IPS DF 4.7 (cell line): ENCODE measurements around the gene AAGAB.
A peak's percentile ranks its signal among the peaks of the same experiment; 100 is the strongest.
"Not testable (repeated sequence)": the region's sequence is repeated elsewhere in the genome, so short reads cannot be mapped to it uniquely, and the experiment has no call there.

Experiments
- DNase-seq: peaks from one replicate; pipeline ENCODE4 v3.0.0-alpha.2; 2013; ENCODE audit warnings: low spot score; ENCODE audit errors: extremely low read depth

The AAGAB gene, protein sequence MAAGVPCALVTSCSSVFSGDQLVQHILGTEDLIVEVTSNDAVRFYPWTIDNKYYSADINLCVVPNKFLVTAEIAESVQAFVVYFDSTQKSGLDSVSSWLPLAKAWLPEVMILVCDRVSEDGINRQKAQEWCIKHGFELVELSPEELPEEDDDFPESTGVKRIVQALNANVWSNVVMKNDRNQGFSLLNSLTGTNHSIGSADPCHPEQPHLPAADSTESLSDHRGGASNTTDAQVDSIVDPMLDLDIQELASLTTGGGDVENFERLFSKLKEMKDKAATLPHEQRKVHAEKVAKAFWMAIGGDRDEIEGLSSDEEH

GRCh38 chr15:67254238-67255175 lies at the start of gene AAGAB, which contains the start of gene IQCH:
TSS of gene AAGAB (minus strand) at chr15:67254661. CDS start at chr15:67254631, 30 bp downstream.
TSS of gene IQCH (plus strand) at chr15:67254786. CDS start at chr15:67254897, 111 bp downstream.
- peak; percentile 74 for DNase-seq

- DNase-seq: peak; percentile 14
Measured at GRCh38 chr15:67303490-67304363, 49.3 kb upstream of the AAGAB start.

- DNase-seq: no peak
Measured at GRCh38 chr15:67300266-67301025, 46.0 kb upstream of the AAGAB start.

DNA sequence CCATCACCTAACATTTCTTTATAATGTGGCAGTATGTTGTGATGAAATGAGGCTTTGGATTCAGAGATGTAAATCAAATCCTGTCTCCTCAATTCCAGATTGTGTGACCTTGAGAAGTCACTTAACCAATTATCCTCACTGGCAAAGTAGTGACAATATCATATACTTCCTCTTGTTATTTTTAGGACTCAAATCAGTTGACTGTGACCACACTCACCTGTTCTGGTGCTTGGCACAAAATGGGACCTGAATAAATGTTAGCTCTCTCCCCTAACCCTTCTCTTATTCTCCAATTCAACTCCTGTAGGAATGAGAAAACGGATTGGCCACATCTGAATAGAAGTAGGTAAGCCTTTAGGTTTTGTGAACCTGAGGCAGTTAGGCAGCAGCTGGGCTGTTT lies 42.2 kb upstream of the AAGAB start:
- no peak for DNase-seq

- DNase-seq: peak; percentile 16
Measured at GRCh38 chr15:67296188-67296587, 41.7 kb upstream of the AAGAB start.

DNA sequence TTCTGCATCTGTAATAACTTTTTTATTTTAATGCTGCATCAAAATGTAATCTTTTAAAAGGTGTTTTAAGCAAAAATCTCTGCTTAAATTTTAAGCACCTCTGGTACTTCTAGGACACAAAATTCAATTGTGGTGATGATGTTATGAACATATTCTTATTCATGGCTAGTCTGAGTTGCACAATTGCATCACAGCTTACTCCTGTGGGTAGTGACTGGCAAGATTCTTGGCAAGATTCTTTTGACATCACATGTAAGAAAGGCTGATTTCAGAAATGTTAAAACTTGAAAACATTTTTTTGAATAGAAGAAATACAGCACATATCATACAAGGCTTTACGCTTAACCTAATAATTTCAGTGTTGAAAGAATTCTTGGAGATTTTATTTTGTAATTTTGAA lies 35.9 kb upstream of the AAGAB start:
- DNase-seq: no peak

GRCh38 chr15:67286400-67286799 lies 31.9 kb upstream of the AAGAB start:
- not testable (repeated sequence) for DNase-seq

- DNase-seq: not testable (repeated sequence)
Measured at GRCh38 chr15:67285625-67286024, 31.2 kb upstream of the AAGAB start.

DNA sequence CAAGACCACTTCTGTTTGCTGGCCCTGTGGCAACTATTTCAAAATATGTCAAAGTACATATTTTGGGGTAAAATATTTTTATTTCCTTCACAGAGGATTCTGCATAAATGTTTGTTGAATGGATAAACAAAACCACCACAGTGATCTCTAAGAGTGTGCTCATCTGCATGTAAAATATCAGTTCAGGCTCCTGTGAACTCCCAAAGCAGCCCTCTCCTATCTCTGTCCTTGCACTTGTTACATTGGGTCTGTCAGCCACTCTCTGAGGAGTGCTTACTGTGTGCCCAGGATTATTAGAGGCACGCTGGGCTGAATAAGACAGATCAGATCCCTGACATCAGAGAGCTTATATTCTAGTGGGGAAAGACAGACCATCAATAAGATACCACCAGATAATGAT lies 27.3 kb upstream of the AAGAB start:
- no peak for DNase-seq

DNA sequence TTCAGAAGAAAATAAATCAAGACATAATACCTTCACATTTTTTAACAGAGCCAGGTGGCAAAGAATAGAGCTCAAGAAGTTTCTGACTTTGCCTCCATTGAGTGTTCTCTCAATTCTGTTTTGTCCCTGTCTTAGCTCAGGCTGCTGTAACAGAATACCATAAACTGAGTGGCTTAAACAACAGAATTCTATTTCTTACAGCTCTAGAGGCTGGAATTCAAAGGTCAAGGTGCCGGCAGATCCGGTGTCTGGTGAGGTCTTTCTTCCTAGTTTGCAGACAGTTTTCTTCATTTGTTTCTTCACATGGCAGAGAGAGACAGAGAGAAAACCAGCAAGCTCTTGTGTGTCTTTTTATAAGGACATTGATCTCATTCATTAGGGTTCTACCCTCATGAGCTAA lies 25.8 kb upstream of the AAGAB start:
- DNase-seq: no peak

GRCh38 chr15:67276666-67277065 lies 22.2 kb upstream of the AAGAB start:
- no peak for DNase-seq

- DNase-seq: no peak
Measured at GRCh38 chr15:67274236-67274635, 19.8 kb upstream of the AAGAB start.

- DNase-seq: no peak
Measured at GRCh38 chr15:67267951-67268941, 13.8 kb upstream of the AAGAB start.

DNA sequence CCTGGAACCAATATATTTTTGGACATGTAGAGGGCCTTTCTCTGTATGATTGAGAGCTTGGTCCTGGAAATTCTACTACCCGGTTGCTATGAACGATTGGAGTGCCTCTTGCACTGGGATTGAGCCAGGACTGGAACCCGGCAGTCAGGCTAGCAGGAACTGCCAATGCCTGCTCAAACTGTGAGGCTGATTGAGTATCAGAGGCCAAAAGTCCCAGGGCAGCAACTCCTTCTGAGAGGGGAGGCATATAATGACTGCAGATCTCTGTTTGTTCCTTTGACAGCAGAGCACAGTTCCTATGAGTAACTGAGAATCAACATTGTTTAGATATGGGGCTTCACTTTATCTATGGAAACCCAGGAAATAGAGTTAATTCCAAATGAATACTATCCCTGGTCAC lies 13.0 kb upstream of the AAGAB start:
- DNase-seq: no peak

DNA sequence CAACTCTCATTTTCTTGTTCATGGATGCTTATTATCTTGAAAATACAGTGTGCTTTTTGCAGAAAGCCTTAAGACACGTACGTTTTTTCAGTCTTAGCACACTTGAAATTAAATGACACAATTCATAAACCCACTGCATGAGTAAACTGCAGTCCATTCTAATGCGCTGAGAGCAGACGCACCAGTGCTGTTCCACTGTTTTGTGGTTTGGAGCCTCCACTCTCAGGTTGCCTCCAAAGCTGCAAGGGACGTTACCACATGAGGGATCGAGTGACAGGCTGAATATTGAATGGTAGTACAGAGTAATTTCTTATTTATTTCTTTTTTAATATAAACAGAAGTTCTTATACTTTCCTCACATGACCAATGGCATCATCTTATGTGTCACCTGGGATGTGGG lies 12.4 kb upstream of the AAGAB start:
- DNase-seq: no peak

- DNase-seq: no peak
Measured at GRCh38 chr15:67259806-67260205, 5.3 kb upstream of the AAGAB start.

DNA sequence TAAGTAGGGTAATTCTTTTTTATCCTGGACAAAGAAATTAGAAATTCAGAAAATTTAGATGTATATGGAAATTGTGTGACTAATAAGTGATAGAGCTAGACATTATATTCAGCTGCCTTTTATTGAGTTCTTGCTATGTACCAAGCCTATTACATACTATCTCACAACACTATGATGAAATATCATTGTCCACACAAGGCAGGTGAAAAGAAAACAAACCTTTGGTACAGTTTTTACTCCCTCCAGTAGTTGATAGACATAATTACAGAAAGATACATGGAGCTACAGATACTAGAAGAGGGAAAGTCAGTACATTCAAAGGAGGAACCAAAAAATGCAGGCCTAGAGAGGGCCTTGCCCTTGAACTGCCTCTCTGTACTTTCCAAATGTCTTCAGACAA lies 4.9 kb upstream of the AAGAB start:
- no peak for DNase-seq

- DNase-seq: not testable (repeated sequence)
Measured at GRCh38 chr15:67258412-67258811, 4.0 kb upstream of the AAGAB start.

- no peak for DNase-seq
Measured at GRCh38 chr15:67256051-67256450, 1.6 kb upstream of the AAGAB start.
